HL-60/S4 (cell line): Measurements from ENCODE around the gene C1orf105.
"Not testable (repeated sequence)": the region's sequence is repeated elsewhere in the genome, so short reads cannot be mapped to it uniquely, and the experiment has no call there.

ENCODE experiments used
- in situ Hi-C: fragments of 300-500 bp; cut with MboI; formaldehyde crosslinking; loops from 2 replicates; pipeline ENCODE4 v1.14.3; 2022; ENCODE audit warnings: low sequenced_read_pairs

The C1orf105 gene

GRCh38 chr1:172420385-172420784 is at the start of gene C1orf105:
Gene C1orf105 (plus strand): TSS chr1:172420685. CDS start chr1:172420886, 201 bp downstream.
- in situ Hi-C loops: no loop called here

GRCh38 chr1:172371646-172372045 is 48.8 kb upstream of the C1orf105 start:
- in situ Hi-C loops: not testable (repeated sequence)

- in situ Hi-C loops: no loop called here
Measured at GRCh38 chr1:172373864-172374263, 46.6 kb upstream of the C1orf105 start.

- in situ Hi-C loops: no loop called here
Measured at GRCh38 chr1:172375211-172375631, 45.3 kb upstream of the C1orf105 start.

GRCh38 chr1:172376431-172376830 is 44.1 kb upstream of the C1orf105 start:
- in situ Hi-C loops: no loop called here

GRCh38 chr1:172377565-172377964 is 42.9 kb upstream of the C1orf105 start:
- in situ Hi-C loops: no loop called here

GRCh38 chr1:172378109-172378760 is 42.2 kb upstream of the C1orf105 start:
- in situ Hi-C loops: no loop called here

- in situ Hi-C loops: no loop called here
Measured at GRCh38 chr1:172380441-172381244, 39.8 kb upstream of the C1orf105 start.

- in situ Hi-C loops: no loop called here
Measured at GRCh38 chr1:172381946-172382345, 38.5 kb upstream of the C1orf105 start.

GRCh38 chr1:172382406-172382805 is 38.1 kb upstream of the C1orf105 start:
- in situ Hi-C loops: no loop called here

GRCh38 chr1:172382990-172383389 is 37.5 kb upstream of the C1orf105 start:
- in situ Hi-C loops: no loop called here

- in situ Hi-C loops: no loop called here
Measured at GRCh38 chr1:172383536-172383935, 36.9 kb upstream of the C1orf105 start.

GRCh38 chr1:172384656-172385055 is 35.8 kb upstream of the C1orf105 start:
- in situ Hi-C loops: no loop called here

- in situ Hi-C loops: no loop called here
Measured at GRCh38 chr1:172386046-172386445, 34.4 kb upstream of the C1orf105 start.

GRCh38 chr1:172388490-172388889 is 32.0 kb upstream of the C1orf105 start:
- in situ Hi-C loops: no loop called here

GRCh38 chr1:172390301-172390682 is 30.2 kb upstream of the C1orf105 start:
- in situ Hi-C loops: no loop called here

GRCh38 chr1:172390683-172391551 is 29.6 kb upstream of the C1orf105 start:
- in situ Hi-C loops: no loop called here

- in situ Hi-C loops: no loop called here
Measured at GRCh38 chr1:172391976-172392375, 28.5 kb upstream of the C1orf105 start.

- in situ Hi-C loops: no loop called here
Measured at GRCh38 chr1:172393354-172393753, 27.1 kb upstream of the C1orf105 start.

- in situ Hi-C loops: no loop called here
Measured at GRCh38 chr1:172394141-172394751, 26.2 kb upstream of the C1orf105 start.

GRCh38 chr1:172394811-172395210 is 25.7 kb upstream of the C1orf105 start:
- in situ Hi-C loops: no loop called here
